GM18951 (cell line): ENCODE results near the gene ABCG4.

Experiments used
- POLR2A ChIP-seq: IDR thresholded peaks from 4 replicates; pipeline ENCODE4 v1.6.1; 2011; ENCODE audit warnings: mild to moderate bottlenecking; ENCODE audit not compliant: insufficient read length, insufficient read depth; ENCODE audit errors: extremely low read depth
- in situ Hi-C: fragments of 300-500 bp; cut with MboI; formaldehyde crosslinking; loops from one replicate; pipeline ENCODE4 v1.12.0; 2022; ENCODE audit warnings: low sequenced_read_pairs, mixed read lengths, inconsistent platforms; ENCODE audit not compliant: unreplicated experiment

Gene ABCG4

DNA sequence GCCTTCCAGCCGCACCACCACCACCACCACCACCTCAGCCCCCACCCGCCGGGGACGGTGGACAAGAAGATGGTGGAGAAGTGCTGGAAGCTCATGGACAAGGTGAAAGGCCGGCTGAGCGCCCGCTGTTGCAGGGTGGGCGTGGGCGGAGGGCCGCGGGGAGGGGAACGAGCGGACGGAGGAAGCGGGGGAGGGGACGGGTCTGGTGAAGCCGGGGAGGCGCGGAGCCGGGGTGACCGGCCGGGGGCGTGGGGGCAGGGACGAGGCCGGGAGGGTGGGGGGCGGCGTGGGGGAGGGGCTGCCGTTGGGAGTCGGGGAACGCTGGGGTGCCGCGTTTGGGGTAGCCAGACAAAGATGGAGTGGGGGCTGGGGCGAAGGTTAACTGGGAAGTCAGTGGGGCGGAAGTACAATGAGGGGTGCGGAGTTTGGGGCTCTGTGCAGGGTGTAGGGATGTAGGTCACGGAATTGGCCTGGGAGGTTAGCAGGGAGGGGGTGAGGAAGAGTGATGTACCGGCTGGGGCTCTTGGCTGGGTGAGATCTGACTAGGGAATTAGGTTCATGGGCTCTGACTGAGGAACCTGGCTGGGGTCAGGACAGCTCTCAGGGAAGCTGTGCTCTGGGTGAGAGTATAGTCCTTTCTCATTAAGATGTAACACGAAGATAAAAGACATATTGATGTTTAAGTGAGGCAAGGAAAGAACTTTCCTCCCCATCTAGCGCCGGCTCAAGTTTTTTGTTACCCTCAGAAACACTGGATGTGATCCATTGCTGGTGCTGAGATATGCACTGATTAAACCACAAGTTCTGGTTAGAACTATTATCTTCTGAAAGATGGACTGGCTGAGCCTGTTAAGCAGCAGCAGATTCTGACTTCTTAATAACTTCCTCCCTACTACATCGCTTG lies 57.9 kb downstream of the ABCG4 start:
- in situ Hi-C loops = no loop called here
- TF ChIP-seq POLR2A = no peak

DNA sequence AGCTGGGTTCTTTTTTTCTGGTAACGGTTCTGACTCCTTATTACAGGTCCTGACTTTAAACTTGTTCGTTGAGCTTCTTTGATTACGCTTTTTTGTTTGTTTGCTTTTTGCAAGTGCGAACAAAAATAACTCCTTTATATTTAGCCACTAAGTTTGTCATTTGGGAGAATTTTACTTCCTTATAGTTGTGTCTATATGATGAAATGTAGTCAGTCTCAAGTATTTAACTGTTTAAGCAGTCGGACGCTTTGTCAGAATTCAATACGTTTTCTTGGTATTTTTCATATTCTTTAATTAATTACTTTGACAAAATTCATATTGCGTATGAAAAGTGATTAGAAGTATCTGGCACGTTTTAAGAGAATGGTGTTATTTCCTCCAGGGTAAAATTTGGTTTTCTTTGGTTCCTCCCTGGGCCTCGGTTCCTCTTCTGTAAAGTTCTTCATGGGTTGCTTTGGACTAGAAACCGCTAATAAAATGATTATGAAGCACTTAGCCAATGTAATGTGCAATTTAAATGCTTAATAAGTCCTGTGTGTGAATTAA lies 58.6 kb downstream of the ABCG4 start:
- no peak for TF ChIP-seq POLR2A

DNA sequence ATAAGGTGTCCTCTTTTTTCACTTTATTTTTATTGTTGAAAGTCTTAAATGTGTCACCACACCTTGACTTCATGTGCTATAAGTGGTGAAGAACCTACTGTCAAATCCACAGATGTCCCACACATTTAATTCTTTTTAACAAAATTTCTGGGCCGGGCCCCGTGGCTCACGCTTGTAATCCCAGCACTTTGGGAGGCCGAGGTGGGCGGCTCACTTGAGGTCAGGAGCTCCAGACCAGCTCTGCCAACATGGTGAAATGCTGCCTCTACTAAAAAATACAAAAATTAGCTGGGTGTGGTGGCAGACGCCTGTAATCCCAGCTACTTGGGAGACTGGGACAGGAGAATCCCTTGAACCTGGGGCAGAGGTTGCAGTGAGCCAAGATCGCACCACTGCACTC lies 60.3 kb downstream of the ABCG4 start:
- in situ Hi-C loops = no loop called here
- no peak for TF ChIP-seq POLR2A

More for the DNA sequence above, 58.6 kb downstream of the ABCG4 start:
- in situ Hi-C loops = no loop called here

DNA sequence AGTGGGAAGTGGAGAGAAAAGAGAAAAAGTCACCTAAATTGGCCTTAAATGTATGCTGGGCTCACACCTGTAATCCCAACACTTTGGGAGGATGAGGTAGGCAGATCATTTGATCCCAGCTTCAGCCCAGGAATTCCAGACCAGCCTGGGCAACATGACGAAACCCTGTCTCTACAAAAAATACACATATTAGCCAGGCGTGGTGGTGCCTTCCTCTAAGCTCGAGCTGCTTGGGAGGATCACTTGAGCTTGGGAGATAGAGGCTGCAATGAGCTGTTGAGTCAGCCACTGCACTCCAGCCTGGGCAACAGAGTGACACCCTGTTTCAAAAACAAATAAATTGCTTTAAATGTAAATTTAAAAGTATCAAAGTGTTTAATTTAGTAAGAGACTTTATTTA lies 61.2 kb downstream of the ABCG4 start:
- no peak for TF ChIP-seq POLR2A

More for the DNA sequence above, 61.2 kb downstream of the ABCG4 start:
- in situ Hi-C loops = no loop called here
